PFSK-1 (cell line): Measurements from ENCODE around the gene RAG1.

ENCODE experiments used
- FOXP2 ChIP-seq: optimal IDR thresholded peaks from 2 replicates; pipeline ENCODE3; 2011; ENCODE audit warnings: borderline replicate concordance, control low read depth, inconsistent platforms; ENCODE audit not compliant: insufficient read depth; ENCODE audit errors: extremely low read length, extremely low read depth
- POLR2AphosphoS5 ChIP-seq: IDR thresholded peaks from 2 replicates; pipeline ENCODE4 v1.6.1; 2012; ENCODE audit warnings: low read depth, mild to moderate bottlenecking, control low read depth, low read length, moderate library complexity
- SIN3A ChIP-seq: IDR thresholded peaks from 2 replicates; pipeline ENCODE4 v1.6.1; 2012; ENCODE audit warnings: mild to moderate bottlenecking, low read length, moderate library complexity, borderline replicate concordance; ENCODE audit not compliant: insufficient read depth
- TAF1 ChIP-seq: IDR thresholded peaks from 2 replicates; pipeline ENCODE4 v1.6.1; 2012; ENCODE audit warnings: low read length, control low read depth, borderline replicate concordance; ENCODE audit not compliant: insufficient read depth
- TF ChIP-seq, protein P1 (sequence below), 2 experiments: IDR thresholded peaks; 2 replicates each; pipeline versions ENCODE4 v1.6.1 to v1.8.0; 2011 to 2012; ENCODE audit warnings: low read depth in 2 of 2, low read length in 2 of 2, control low read depth in 1 of 2, inconsistent platforms in 1 of 2, mild to moderate bottlenecking in 1 of 2, moderate library complexity in 1 of 2; ENCODE audit not compliant: insufficient read depth in 1 of 2

Gene RAG1

GRCh38 chr11:36550385-36551115 lies 17.3 kb upstream of the RAG1 start:
- TF ChIP-seq, protein P1, sequence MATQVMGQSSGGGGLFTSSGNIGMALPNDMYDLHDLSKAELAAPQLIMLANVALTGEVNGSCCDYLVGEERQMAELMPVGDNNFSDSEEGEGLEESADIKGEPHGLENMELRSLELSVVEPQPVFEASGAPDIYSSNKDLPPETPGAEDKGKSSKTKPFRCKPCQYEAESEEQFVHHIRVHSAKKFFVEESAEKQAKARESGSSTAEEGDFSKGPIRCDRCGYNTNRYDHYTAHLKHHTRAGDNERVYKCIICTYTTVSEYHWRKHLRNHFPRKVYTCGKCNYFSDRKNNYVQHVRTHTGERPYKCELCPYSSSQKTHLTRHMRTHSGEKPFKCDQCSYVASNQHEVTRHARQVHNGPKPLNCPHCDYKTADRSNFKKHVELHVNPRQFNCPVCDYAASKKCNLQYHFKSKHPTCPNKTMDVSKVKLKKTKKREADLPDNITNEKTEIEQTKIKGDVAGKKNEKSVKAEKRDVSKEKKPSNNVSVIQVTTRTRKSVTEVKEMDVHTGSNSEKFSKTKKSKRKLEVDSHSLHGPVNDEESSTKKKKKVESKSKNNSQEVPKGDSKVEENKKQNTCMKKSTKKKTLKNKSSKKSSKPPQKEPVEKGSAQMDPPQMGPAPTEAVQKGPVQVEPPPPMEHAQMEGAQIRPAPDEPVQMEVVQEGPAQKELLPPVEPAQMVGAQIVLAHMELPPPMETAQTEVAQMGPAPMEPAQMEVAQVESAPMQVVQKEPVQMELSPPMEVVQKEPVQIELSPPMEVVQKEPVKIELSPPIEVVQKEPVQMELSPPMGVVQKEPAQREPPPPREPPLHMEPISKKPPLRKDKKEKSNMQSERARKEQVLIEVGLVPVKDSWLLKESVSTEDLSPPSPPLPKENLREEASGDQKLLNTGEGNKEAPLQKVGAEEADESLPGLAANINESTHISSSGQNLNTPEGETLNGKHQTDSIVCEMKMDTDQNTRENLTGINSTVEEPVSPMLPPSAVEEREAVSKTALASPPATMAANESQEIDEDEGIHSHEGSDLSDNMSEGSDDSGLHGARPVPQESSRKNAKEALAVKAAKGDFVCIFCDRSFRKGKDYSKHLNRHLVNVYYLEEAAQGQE (IDR thresholded peaks at IDR 0.05; ENCODE audit: insufficient read depth in 1 of 2, low read depth in 2 of 2, low read length in 2 of 2): no peak
- TF ChIP-seq TAF1 (no peak), FOXP2 (no peak), SIN3A (no peak), POLR2AphosphoS5 (no peak)

- TF ChIP-seq, protein P1 (IDR thresholded peaks at IDR 0.05; ENCODE audit: insufficient read depth in 1 of 2, low read depth in 2 of 2, low read length in 2 of 2): no peak
- TF ChIP-seq FOXP2 (no peak), SIN3A (no peak), TAF1 (no peak), POLR2AphosphoS5 (no peak)
Observed at GRCh38 chr11:36557991-36558390, 9.8 kb upstream of the RAG1 start.

- TF ChIP-seq, protein P1 (IDR thresholded peaks at IDR 0.05; ENCODE audit: insufficient read depth in 1 of 2, low read depth in 2 of 2, low read length in 2 of 2): no peak
- TF ChIP-seq POLR2AphosphoS5: no peak
- no peak for TF ChIP-seq TAF1
- TF ChIP-seq SIN3A: no peak
- TF ChIP-seq FOXP2: no peak
Observed at GRCh38 chr11:36558571-36559413, 9.0 kb upstream of the RAG1 start.

GRCh38 chr11:36564376-36565030 lies 3.3 kb upstream of the RAG1 start:
- no peak for TF ChIP-seq FOXP2
- TF ChIP-seq POLR2AphosphoS5: no peak
- TF ChIP-seq SIN3A: no peak
- TF ChIP-seq TAF1: no peak
- TF ChIP-seq, protein P1 (IDR thresholded peaks at IDR 0.05; ENCODE audit: insufficient read depth in 1 of 2, low read depth in 2 of 2, low read length in 2 of 2): no peak
